VCaP (cell line): ENCODE data around the gene ATRN.

Experiments used
- H3K27ac ChIP-seq: fragments of 450-650 bp; 2 replicates; pipeline ENCODE4 v1.5.1; 2017
- TF ChIP-seq, protein P1 (sequence below): fragments of 450-650 bp; conservative IDR thresholded peaks from 2 replicates; pipeline ENCODE4 v1.5.1; 2017; ENCODE audit warnings: mild to moderate bottlenecking, moderate library complexity

ATRN gene

DNA sequence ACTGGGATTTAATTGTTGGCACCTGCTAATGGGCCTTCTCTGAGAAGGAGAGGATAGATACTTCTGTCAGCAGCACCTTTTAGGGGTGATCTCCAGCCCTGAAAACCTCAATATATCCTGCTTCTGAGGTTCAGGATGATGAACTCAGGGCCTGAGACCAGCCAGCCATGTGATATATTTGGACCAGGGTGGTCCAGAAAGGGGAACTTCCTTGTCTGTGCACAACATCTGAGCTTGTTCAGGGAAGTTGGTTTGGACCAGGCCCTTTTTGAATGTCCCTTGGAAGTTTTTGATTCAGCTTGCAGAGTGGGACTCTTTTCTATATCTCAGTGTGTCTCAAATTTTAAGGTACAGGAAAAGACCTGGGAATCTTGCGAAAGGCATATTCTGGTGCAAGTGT is 106.5 kb downstream of the ATRN start:
- TF ChIP-seq, protein P1, sequence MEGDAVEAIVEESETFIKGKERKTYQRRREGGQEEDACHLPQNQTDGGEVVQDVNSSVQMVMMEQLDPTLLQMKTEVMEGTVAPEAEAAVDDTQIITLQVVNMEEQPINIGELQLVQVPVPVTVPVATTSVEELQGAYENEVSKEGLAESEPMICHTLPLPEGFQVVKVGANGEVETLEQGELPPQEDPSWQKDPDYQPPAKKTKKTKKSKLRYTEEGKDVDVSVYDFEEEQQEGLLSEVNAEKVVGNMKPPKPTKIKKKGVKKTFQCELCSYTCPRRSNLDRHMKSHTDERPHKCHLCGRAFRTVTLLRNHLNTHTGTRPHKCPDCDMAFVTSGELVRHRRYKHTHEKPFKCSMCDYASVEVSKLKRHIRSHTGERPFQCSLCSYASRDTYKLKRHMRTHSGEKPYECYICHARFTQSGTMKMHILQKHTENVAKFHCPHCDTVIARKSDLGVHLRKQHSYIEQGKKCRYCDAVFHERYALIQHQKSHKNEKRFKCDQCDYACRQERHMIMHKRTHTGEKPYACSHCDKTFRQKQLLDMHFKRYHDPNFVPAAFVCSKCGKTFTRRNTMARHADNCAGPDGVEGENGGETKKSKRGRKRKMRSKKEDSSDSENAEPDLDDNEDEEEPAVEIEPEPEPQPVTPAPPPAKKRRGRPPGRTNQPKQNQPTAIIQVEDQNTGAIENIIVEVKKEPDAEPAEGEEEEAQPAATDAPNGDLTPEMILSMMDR = no peak

GRCh38 chr20:3580412-3580811 is 109.6 kb downstream of the ATRN start:
- TF ChIP-seq, protein P1 = 0 out of 2 replicates have a peak, but pooled peaks have one; percentile 7
- H3K27ac ChIP-seq = no peak overlapping the region

More for the DNA sequence above, 106.5 kb downstream of the ATRN start:
- H3K27ac ChIP-seq = no peak overlapping the region

GRCh38 chr20:3583765-3584164 is 112.9 kb downstream of the ATRN start:
- TF ChIP-seq, protein P1 = no peak
- H3K27ac ChIP-seq = no peak overlapping the region

- TF ChIP-seq, protein P1 = no peak
- H3K27ac ChIP-seq = no peak overlapping the region
Observed at GRCh38 chr20:3586093-3586492, 115.3 kb downstream of the ATRN start.

GRCh38 chr20:3590164-3590563 is 119.3 kb downstream of the ATRN start:
- no peak overlapping the region for H3K27ac ChIP-seq
- TF ChIP-seq, protein P1 = no peak

GRCh38 chr20:3592931-3593330 is 122.1 kb downstream of the ATRN start:
- TF ChIP-seq, protein P1 = no peak
- no peak overlapping the region for H3K27ac ChIP-seq

- H3K27ac ChIP-seq = no peak overlapping the region
- TF ChIP-seq, protein P1 = no peak
Observed at GRCh38 chr20:3595541-3595940, 124.7 kb downstream of the ATRN start.
